ENCODE results near the gene RBMXL2. TPM values are rescaled to one million over a fixed set of nuclear protein-coding genes. Genes with fewer than 3 reads are reported as not detected.

Gene RBMXL2
- total RNA-seq (2012; rRNA removed) (not detected in 2 replicates), polyA plus RNA-seq (2012; rRNA removed) (not detected in 2 replicates), Bru-seq, nascent RNA (percentile 18 among the genes with signal in this experiment), BruChase-seq, experiment 1, labeled RNA remaining after a 6-hour chase (not detected), BruChase-seq, experiment 2, labeled RNA remaining after a 2-hour chase (percentile 17 among the genes with signal in this experiment)
- not detected in 2 replicates for polyA plus RNA-seq (2012; cell fraction: cytosol; rRNA removed)
- 0.09 TPM in 1 of 2 replicates, not detected in the other for polyA plus RNA-seq (2012; cell fraction: nucleus; rRNA removed; ENCODE audit: low replicate concordance)
- long read RNA-seq = 0 reads

DNA sequence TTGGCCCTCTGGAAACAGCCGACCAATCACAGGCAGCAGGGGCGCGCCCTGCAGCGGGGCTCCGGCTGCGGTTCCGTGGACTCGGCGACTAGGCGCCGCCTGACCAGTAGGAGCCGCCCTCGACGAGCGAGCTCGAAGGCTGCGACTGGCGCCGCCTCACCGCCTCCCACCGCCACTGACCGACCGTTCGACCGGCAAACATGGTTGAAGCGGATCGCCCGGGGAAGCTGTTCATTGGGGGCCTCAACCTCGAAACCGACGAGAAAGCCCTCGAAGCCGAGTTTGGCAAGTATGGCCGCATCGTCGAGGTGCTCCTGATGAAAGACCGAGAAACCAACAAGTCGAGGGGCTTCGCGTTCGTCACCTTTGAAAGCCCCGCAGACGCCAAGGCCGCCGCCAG lies at the start of gene RBMXL2:
RBMXL2 (plus strand) TSS at position 78 of the 400 bp plus-strand sequence; CDS start at position 201, 123 bp downstream.
- Histone ChIP-seq H2BK5ac (ENCODE audit: low read depth, low read length, poor library complexity, severe bottlenecking) (no peak within 1 kb of the TSS), H2AK9ac (replicated peaks; ENCODE audit: low read depth, low read length, poor library complexity) (no peak within 1 kb of the TSS), H3K23ac (ENCODE audit: low read depth, low read length) (no peak within 1 kb of the TSS), H3K27ac (ENCODE audit: insufficient read depth, low read length) (no peak within 1 kb of the TSS), H3K27me3 (ENCODE audit: control insufficient read depth, insufficient read depth, low read length) (peaks cover 2% of the 10 kb centered on the region; the same call in 1 of the 2 replicates), H2BK20ac (ENCODE audit: low read depth, low read length) (no peak within 1 kb of the TSS), H3K36me3 (ENCODE audit: control insufficient read depth, insufficient read depth, low read length) (no peaks in the 10 kb centered on the region), H3K4me3 (ENCODE audit: insufficient read depth, low read depth, low read length) (no peak within 1 kb of the TSS), H3K9ac (ENCODE audit: low read depth, low read length) (no peak within 1 kb of the TSS), H3K79me1 (ENCODE audit: low read depth in 1 of 2, low read length in 2 of 2) (no peaks in the 10 kb centered on the region), H2BK120ac (ENCODE audit: low read depth, low read length) (no peak within 1 kb of the TSS), H3K14ac (replicated peaks; ENCODE audit: low read depth, low read length) (no peak within 1 kb of the TSS), H4K8ac (ENCODE audit: low read depth in 2 of 2, low read length in 2 of 2) (no peak within 1 kb of the TSS), H2AK5ac (ENCODE audit: low read depth, low read length) (no peak within 1 kb of the TSS), H3K4ac (ENCODE audit: low read depth, low read length) (no peak within 1 kb of the TSS), H3K9me3 (ENCODE audit: control insufficient read depth, insufficient read depth, low read length) (no peaks in the 10 kb centered on the region; the same call in 1 of the 2 replicates), H2BK15ac (ENCODE audit: low read depth, low read length) (no peak within 1 kb of the TSS), H2AFZ (replicated peaks; ENCODE audit: low read length, poor library complexity) (no peak within 1 kb of the TSS), H3K18ac (ENCODE audit: low read depth, low read length) (no peak within 1 kb of the TSS), H3K56ac (ENCODE audit: extremely low read depth, insufficient read depth, low read length) (no peak within 1 kb of the TSS), H4K20me1 (ENCODE audit: insufficient read depth, low read length) (no peaks in the 10 kb centered on the region), H4K91ac (ENCODE audit: insufficient read depth, low read depth, low read length) (no peak within 1 kb of the TSS), H4K5ac (ENCODE audit: low read depth, low read length) (no peak within 1 kb of the TSS), H3K4me2 (ENCODE audit: low read depth, low read length) (no peak within 1 kb of the TSS), H3K9me1 (ENCODE audit: insufficient read depth, low read length) (no peaks in the 10 kb centered on the region), H3K4me1 (ENCODE audit: control insufficient read depth, insufficient read depth, low read length) (no peaks in the 10 kb centered on the region)
- ATAC-seq (ENCODE audit: low read depth) = no peak
- 72% methylated on average over 33 of the region's 45 CpGs; no CpG with 5 or more reads in 1 of the 2 experiments for WGBS, 2 experiments (ENCODE audit: extremely low coverage in 2 of 2, insufficient read length in 1 of 2)
- intact Hi-C loops (cut with micrococcal nuclease) (no loop called here), dilution Hi-C loops (cut with HindIII; ENCODE audit: low sequenced_read_pairs, unreplicated experiment) (no loop called here), in situ Hi-C loops (cut with MboI; ENCODE audit: low sequenced_read_pairs) (no loop called here)
- ChIA-PET CTCF (no interaction called here), POLR2A (ENCODE audit: unreplicated experiment) (no interaction called here)
- no TSS peak for BruUV-seq (replicated peaks)
- no peak for DNase-seq
- TF ChIP-seq CEBPB (IDR thresholded peaks at IDR 0.05; ENCODE audit: low read depth, low read length) = no peak
- TF ChIP-seq FOS (IDR thresholded peaks at IDR 0.05; ENCODE audit: low read depth, low read length) = no peak
- TF ChIP-seq NFE2L2 (IDR thresholded peaks at IDR 0.05; ENCODE audit: low read depth, low read length) = no peak
- TF ChIP-seq, protein P1, sequence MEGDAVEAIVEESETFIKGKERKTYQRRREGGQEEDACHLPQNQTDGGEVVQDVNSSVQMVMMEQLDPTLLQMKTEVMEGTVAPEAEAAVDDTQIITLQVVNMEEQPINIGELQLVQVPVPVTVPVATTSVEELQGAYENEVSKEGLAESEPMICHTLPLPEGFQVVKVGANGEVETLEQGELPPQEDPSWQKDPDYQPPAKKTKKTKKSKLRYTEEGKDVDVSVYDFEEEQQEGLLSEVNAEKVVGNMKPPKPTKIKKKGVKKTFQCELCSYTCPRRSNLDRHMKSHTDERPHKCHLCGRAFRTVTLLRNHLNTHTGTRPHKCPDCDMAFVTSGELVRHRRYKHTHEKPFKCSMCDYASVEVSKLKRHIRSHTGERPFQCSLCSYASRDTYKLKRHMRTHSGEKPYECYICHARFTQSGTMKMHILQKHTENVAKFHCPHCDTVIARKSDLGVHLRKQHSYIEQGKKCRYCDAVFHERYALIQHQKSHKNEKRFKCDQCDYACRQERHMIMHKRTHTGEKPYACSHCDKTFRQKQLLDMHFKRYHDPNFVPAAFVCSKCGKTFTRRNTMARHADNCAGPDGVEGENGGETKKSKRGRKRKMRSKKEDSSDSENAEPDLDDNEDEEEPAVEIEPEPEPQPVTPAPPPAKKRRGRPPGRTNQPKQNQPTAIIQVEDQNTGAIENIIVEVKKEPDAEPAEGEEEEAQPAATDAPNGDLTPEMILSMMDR (conservative IDR thresholded peaks at IDR 0.05; ENCODE audit: low read depth, low read length) = no peak
- TF ChIP-seq, protein P2, sequence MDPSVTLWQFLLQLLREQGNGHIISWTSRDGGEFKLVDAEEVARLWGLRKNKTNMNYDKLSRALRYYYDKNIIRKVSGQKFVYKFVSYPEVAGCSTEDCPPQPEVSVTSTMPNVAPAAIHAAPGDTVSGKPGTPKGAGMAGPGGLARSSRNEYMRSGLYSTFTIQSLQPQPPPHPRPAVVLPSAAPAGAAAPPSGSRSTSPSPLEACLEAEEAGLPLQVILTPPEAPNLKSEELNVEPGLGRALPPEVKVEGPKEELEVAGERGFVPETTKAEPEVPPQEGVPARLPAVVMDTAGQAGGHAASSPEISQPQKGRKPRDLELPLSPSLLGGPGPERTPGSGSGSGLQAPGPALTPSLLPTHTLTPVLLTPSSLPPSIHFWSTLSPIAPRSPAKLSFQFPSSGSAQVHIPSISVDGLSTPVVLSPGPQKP (IDR thresholded peaks at IDR 0.05; ENCODE audit: borderline replicate concordance, low read depth, low read length) = no peak
- no peak for TF ChIP-seq SMC3 (IDR thresholded peaks at IDR 0.05; ENCODE audit: low read depth, low read length)
- TF ChIP-seq MXI1 (IDR thresholded peaks at IDR 0.05; ENCODE audit: borderline replicate concordance, low read depth, low read length) = no peak
- TF ChIP-seq RFX5 (IDR thresholded peaks at IDR 0.05; ENCODE audit: low read depth, low read length) = no peak
- no peak for TF ChIP-seq CHD1 (IDR thresholded peaks at IDR 0.05; ENCODE audit: low read depth, low read length)
- TF ChIP-seq MAZ (IDR thresholded peaks at IDR 0.05; ENCODE audit: borderline replicate concordance, low read depth, low read length) = no peak
- TF ChIP-seq RAD21 (IDR thresholded peaks at IDR 0.05; ENCODE audit: low read length) = no peak
- TF ChIP-seq BHLHE40 (IDR thresholded peaks at IDR 0.05; ENCODE audit: low read depth, low read length) = no peak
- TF ChIP-seq, protein P3, sequence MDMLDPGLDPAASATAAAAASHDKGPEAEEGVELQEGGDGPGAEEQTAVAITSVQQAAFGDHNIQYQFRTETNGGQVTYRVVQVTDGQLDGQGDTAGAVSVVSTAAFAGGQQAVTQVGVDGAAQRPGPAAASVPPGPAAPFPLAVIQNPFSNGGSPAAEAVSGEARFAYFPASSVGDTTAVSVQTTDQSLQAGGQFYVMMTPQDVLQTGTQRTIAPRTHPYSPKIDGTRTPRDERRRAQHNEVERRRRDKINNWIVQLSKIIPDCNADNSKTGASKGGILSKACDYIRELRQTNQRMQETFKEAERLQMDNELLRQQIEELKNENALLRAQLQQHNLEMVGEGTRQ (IDR thresholded peaks at IDR 0.05; ENCODE audit: low read depth, low read length) = no peak
- TF ChIP-seq POLR2A (IDR thresholded peaks at IDR 0.05; ENCODE audit: low read depth, low read length) = no peak

All from IMR-90 (cell line).